ENCODE data around the gene SNX25.

Gene SNX25

GRCh38 chr4:185311113-185311888 lies 101.9 kb downstream of the SNX25 start:
- TF ChIP-seq YY1 (IDR thresholded peaks at IDR 0.05; ENCODE audit: low read depth) (no peak), TCF12 (IDR thresholded peaks at IDR 0.05; ENCODE audit: low read depth) (no peak), CREB1 (IDR thresholded peaks at IDR 0.05; ENCODE audit: low read depth) (no peak), CEBPB (IDR thresholded peaks at IDR 0.05) (no peak), NFIC (IDR thresholded peaks at IDR 0.05) (no peak), EGR1 (IDR thresholded peaks at IDR 0.05) (no peak)

- no peak for TF ChIP-seq EP300 (IDR thresholded peaks at IDR 0.05; ENCODE audit: borderline replicate concordance)
- no peak for TF ChIP-seq ZBTB7A (IDR thresholded peaks at IDR 0.05; ENCODE audit: low read depth)
- no peak for TF ChIP-seq REST (IDR thresholded peaks at IDR 0.05; ENCODE audit: low read depth)
- TF ChIP-seq CEBPB (IDR thresholded peaks at IDR 0.05) = no peak
- no peak for TF ChIP-seq USF1 (IDR thresholded peaks at IDR 0.05)
- TF ChIP-seq TCF12 (IDR thresholded peaks at IDR 0.05; ENCODE audit: low read depth) = no peak
- no peak for TF ChIP-seq YY1 (IDR thresholded peaks at IDR 0.05; ENCODE audit: low read depth)
Measured at GRCh38 chr4:185312699-185313098, 103.3 kb downstream of the SNX25 start.

- TF ChIP-seq EGR1 (IDR thresholded peaks at IDR 0.05) (no peak), FOXM1 (IDR thresholded peaks at IDR 0.05; ENCODE audit: borderline replicate concordance, low read depth) (no peak), TCF12 (IDR thresholded peaks at IDR 0.05; ENCODE audit: low read depth) (no peak), YY1 (IDR thresholded peaks at IDR 0.05; ENCODE audit: low read depth) (no peak), REST (IDR thresholded peaks at IDR 0.05; ENCODE audit: low read depth) (no peak), MAX (IDR thresholded peaks at IDR 0.05) (no peak), EP300 (IDR thresholded peaks at IDR 0.05; ENCODE audit: borderline replicate concordance) (no peak), CEBPB (IDR thresholded peaks at IDR 0.05) (no peak), TEAD4 (IDR thresholded peaks at IDR 0.05) (no peak), USF1 (IDR thresholded peaks at IDR 0.05) (no peak), TAF1 (IDR thresholded peaks at IDR 0.05; ENCODE audit: low read depth) (no peak), RAD21 (IDR thresholded peaks at IDR 0.05; ENCODE audit: low read depth) (no peak), ZBTB7A (IDR thresholded peaks at IDR 0.05; ENCODE audit: low read depth) (no peak)
Measured at GRCh38 chr4:185317880-185318279, 108.5 kb downstream of the SNX25 start.

- TF ChIP-seq REST (IDR thresholded peaks at IDR 0.05; ENCODE audit: low read depth) = no peak
- no peak for TF ChIP-seq TEAD4 (IDR thresholded peaks at IDR 0.05)
- no peak for TF ChIP-seq ZBTB7A (IDR thresholded peaks at IDR 0.05; ENCODE audit: low read depth)
- no peak for TF ChIP-seq CREB1 (IDR thresholded peaks at IDR 0.05; ENCODE audit: low read depth)
- no peak for TF ChIP-seq TAF1 (IDR thresholded peaks at IDR 0.05; ENCODE audit: low read depth)
- TF ChIP-seq MAX (IDR thresholded peaks at IDR 0.05) = no peak
- TF ChIP-seq USF1 (IDR thresholded peaks at IDR 0.05) = no peak
- TF ChIP-seq CEBPB (IDR thresholded peaks at IDR 0.05) = no peak
- no peak for TF ChIP-seq EGR1 (IDR thresholded peaks at IDR 0.05)
- no peak for TF ChIP-seq YY1 (IDR thresholded peaks at IDR 0.05; ENCODE audit: low read depth)
- no peak for TF ChIP-seq FOXM1 (IDR thresholded peaks at IDR 0.05; ENCODE audit: borderline replicate concordance, low read depth)
- no peak for TF ChIP-seq NFIC (IDR thresholded peaks at IDR 0.05)
- no peak for TF ChIP-seq RAD21 (IDR thresholded peaks at IDR 0.05; ENCODE audit: low read depth)
- no peak for TF ChIP-seq TCF12 (IDR thresholded peaks at IDR 0.05; ENCODE audit: low read depth)
- no peak for TF ChIP-seq EP300 (IDR thresholded peaks at IDR 0.05; ENCODE audit: borderline replicate concordance)
Measured at GRCh38 chr4:185318679-185319078, 109.3 kb downstream of the SNX25 start.

All from Ishikawa (cell line).